EH (cell line): ENCODE measurements around the gene LGI4.

Experiments used
- DNase-seq: peaks from one replicate; pipeline ENCODE4 v3.0.0-alpha.2; 2015; ENCODE audit warnings: low read depth

LGI4 gene

GRCh38 chr19:35134601-35135242, at the start of gene LGI4:
Gene LGI4 (minus strand): TSS chr19:35135059. CDS start chr19:35134680, 379 bp downstream.
- no peak for DNase-seq

- DNase-seq = no peak
Observed at GRCh38 chr19:35184267-35184666, 49.4 kb upstream of the LGI4 start.

GRCh38 chr19:35181387-35181786, 46.5 kb upstream of the LGI4 start:
- no peak for DNase-seq

- no peak for DNase-seq
Observed at GRCh38 chr19:35179830-35180229, 45.0 kb upstream of the LGI4 start.

DNA sequence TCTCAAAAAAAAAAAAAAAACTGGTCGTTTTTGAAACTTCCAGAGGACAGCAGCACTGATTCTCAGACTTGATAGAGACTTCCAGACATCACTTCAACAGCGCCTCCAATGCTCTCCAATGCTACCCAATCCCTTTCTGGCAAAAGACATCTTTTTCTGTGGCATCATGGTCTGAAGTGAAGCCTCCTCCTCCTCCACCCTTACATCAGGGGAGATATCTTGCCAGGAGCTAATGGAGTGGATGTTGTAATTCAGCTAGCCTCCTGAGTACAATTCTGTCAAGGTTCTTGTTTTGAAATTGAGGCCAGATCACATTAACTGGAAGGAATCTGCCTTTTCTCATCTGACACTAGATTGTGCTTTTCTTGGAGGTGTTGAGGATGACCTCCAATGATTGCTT, 43.8 kb upstream of the LGI4 start:
- no peak for DNase-seq

GRCh38 chr19:35177377-35178274, 42.8 kb upstream of the LGI4 start:
- no peak for DNase-seq

DNA sequence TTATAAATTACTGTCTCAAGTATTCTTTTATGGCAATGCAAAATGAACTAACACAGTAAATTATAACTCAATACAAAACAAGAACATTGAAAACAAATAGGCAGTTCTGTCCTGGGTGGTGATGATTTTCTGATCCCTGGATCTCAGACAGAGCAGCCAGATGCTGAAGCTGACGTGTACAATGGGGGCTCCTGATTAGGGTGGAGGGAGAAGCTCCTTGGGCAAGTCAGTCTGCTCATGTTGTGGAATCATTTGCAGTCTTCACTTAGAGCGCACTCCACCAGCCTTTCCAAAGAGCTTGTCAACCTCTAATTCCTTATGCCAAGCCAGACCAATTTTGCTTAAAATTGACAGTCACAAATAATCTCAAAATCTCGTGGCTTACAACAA, 41.3 kb upstream of the LGI4 start:
- no peak for DNase-seq

GRCh38 chr19:35174226-35174625, 39.4 kb upstream of the LGI4 start:
- DNase-seq = no peak

DNA sequence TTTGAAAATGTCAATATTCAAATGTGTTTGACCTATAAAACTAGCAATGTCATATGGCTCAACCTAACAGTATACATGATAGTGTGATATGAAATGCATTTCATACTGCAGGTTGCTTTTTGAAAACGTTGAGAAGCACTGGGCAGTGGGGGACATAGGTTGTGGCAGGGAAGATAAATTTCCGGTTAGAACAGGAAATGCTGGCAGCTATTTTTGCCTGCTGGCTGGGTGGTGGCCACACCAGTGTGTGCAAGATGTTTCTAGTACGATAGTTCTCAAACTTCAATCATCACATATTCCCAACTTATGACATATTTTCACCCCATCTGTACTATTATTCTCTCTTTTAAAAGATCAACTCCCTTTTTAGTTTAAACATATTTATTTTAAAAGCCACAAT, 36.9 kb upstream of the LGI4 start:
- DNase-seq = no peak

DNA sequence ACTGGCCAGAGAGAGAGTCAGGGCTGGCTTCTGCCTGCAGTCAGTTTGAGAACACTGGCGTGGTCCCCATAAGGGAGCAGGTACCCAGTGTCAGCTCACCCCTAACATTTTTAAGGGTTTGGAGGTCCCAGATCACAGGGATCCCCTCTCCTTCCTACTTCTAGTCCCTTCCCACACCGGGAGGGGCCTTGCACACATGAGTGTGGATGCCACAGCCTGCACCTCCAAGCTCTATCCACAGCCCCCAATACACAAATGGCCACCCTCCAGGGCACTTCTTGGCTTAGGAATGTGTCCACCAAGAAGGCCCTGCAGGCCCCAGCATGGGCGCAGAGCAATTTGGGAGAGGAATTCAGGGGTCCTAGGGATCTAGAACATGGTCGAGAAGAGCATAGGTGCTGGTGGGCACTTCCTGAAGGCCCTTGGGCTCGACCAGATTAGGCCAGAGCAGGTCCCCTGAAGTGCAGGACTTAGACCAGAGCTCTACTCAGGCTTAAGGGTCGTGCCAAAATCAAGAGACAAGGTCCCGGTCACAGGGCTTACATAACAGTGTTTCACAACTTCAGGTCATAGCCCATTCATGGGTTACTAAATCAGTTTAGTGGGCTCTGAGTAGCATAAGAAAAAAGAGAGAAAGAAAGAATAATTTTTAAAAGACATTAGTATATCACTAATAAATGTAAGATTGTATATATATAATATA, 35.7 kb upstream of the LGI4 start:
- no peak for DNase-seq

DNA sequence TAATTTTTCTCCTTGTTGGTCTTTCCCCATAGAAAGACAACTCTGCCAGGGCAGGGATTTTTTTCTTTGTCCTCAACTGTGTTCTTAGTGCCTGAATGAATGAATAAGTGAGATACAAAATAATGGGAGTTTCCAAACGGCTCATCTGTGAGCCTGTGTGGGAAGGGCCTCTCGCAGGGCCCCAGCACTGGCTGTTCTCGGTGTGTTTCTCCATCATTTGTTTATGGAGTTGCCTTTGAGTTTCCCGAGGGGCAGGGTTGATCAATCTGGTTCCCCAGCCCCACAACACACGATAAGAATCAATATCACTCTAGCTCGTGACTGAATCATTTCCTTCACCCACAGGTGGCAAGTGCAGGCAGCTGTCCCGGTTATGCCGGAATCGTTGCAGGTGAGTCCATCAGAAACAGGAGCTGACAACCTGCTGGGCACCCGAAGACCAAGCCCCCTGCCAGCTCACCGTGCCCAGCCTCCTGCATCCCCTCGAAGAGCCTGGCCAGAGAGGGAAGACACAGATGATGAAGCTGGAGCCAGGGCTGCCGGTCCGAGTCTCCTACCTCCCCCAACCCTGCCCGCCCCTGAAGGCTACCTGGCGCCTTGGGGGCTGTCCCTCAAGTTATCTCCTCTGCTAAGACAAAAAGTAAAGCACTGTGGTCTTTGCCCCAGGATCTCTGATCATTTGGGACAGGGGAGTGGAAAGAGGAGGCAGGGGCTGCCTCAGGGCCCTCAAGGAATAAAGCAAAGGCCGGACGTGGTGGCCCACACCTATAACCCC, 34.5 kb upstream of the LGI4 start:
- no peak for DNase-seq

DNA sequence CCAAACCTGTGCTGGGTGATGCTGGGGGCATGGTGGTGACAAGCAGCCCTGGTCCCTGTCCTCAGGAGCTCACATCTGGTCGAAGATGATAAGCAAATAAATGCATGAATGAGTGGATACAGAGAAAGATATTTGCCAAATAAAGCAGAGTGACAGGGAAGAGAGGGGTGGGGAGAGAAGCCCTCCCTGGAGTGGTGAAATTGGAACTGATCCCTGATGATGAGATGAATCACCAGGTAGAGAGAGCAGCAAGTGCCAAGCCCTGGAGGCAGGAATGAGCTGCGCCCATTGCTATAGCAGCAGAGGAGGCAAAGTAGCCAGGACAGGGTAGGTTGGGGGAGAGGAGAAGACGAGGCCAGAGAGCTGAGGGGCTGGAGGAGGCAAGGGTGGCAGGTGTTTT, 33.3 kb upstream of the LGI4 start:
- peak; percentile 59 for DNase-seq

DNA sequence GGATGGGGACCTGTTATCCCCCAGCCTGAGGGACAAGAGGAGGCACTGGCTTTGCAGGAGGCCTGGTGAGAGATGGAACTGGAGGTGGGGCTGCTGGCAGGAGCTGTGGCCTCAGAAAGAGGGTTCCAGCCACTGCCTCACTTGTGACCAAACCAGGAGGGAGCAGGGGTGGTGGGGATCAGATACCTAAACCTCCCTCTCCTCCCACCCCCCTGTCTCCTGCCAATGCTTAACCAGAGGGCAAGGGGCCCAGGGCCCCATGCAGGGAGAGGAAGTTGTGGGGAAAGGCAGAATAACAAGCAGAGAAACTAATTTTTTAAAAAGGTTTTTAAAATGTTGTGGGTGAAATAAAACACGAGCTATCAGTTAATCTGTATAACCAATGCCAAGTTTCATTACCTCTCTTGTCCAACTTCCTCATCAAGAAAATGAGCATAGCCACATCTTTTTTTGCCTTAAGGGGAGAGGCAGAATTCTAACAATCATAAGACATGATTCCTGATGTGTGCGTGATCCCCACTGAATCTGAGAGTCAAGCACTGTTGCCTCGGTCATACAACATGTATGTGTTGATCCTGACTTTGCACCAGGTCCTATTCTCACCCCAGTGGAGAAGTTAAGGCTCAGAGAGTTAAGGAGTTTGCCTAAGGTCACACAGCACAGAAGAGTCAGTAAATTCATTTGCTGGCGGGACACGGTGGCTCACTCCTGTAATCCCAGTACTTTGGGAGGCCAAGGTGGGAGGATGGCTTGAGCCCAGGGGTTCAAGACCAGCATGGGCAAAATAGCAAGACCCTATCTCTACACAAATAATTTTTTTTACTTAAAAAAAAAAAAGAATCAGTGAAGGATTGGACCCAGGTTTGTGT, 32.6 kb upstream of the LGI4 start:
- DNase-seq = no peak

DNA sequence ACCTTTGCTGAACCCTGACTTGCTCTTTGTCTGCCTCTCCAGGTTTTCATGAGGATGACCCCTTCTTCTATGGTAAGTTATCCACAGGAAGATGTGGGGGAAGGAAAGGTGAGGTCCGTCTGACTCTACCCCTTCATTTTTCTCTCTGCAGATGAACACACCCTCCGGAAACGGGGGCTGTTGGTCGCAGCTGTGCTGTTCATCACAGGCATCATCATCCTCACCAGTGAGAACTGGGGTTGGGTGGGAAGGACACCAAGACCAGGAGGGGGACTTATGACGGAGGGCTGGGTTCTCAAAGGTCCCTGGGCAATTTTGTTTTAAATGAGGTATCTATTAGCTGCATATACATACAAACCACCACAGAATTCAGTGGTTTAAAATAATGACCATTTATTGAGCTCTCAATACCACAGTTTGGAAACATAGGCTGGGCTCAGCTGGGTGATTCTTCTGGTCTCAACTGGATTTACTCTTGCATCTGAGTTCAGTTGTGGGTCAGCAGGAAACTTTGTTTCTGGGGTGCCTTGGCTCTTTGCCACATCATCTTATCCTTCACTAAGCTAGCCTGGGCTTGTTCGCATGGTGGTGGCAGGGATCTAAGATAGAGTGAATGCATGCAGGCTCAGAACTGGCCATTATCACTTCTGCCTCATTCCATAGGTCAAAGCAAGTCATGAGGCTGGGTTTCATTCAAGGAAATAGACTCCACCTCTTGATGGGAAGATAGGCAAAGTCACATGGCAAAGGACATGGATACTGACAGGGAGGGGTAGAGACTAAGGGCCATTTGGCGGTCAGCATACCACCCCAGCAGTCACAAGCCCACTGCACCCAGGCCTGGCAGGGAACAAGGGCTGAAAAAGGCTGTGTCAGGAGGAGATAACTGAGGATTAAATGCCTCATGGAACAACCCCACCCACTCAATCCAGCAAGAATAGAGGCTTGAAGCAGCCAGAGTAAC, 31.5 kb upstream of the LGI4 start:
- DNase-seq = no peak

DNA sequence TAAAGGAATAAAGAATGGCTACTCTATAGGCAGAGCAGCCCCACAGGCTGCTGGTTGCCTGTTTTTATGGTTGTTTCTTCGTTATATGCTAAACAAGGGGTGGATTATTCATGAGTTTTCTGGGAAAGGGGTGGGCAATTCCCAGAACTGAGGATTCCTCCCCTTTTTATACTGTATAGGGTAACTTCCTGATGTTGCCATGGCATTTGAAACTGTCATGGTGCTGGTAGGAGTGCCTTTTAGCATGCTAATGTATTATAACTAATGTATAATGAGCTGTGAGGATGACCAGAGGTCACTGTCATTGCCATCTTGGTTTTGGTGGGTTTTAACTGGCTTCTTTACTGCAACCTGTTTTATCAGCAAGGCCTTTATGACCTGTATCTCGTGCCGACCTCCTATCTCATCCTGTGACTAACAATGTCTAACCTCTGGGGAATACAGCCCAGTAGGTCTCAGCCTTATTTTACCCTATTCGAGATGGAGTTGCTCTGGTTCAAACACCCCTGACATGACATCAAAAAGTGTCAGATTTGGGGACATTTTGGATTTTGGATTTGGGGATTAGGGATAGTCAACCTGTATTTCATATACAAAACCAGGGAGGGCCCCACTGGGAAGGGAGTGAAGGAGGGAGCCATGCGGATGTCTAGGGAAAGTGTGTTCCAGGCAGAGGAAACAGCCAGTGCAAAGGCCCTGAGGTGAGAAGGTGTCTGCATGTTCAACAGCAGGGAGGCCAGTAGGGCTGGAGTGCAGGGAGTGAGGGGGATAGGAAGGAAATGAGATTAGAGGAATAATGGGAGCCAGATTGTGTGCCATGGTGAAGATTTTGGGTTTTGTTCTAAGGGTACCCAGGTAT, 30.6 kb upstream of the LGI4 start:
- no peak for DNase-seq

DNA sequence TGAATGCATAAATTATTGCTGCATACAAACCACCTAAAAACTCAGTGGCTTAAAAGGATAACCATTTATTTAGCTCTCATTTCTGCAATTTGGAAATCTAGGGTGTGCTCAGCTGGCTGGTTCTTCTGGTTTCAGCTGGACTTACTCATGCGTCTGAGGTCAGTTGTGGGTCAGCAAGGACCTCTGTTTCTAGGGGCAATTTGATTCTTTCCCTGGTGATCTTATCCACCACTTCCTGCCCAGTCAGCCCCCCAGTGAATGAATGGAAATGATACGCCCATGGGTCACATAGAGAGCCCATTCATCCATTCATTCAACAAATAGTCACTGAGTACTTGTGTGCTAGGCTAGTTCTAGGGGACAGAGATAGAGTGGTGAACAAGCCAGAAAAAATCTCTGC, 29.6 kb upstream of the LGI4 start:
- DNase-seq = no peak

- DNase-seq = peak; percentile 86
Observed at GRCh38 chr19:35162471-35163326, 27.8 kb upstream of the LGI4 start.

DNA sequence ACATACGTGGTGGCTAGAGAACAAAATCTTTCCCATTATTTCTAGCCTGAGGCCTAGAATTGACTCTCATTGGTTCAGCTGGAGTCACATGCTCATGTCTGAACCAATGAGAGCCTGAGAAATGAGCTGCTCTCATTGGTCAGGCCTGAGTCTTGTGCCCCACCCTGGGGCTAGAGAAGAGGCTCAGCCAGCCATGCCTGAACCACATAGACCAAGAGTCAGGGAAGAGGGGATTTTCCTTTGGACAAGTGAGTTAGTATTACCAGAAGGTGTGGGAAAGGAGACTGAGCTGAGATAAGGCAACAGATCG, 26.5 kb upstream of the LGI4 start:
- DNase-seq = no peak
